ENCODE data around the gene OR1F1.
"Not testable (repeated sequence)": the region's sequence is repeated elsewhere in the genome, so short reads cannot be mapped to it uniquely, and the experiment has no call there.

The OR1F1 gene

GRCh38 chr16:3166505-3166886, 21.5 kb upstream of the OR1F1 start:
- Histone ChIP-seq H3K4ac (ENCODE audit: low read depth, low read length) (no peak overlapping the region), H3K79me2 (ENCODE audit: control insufficient read depth, insufficient read depth, low read length) (no peaks in the 10 kb centered on the region), H3K56ac (ENCODE audit: low read length) (no peak overlapping the region), H3K27ac (ENCODE audit: low read depth, low read length) (no peak overlapping the region), H2BK15ac (replicated peaks; ENCODE audit: low read depth) (no peak overlapping the region), H3K4me2 (ENCODE audit: low read length) (no peak overlapping the region), H4K8ac (ENCODE audit: low read depth, low read length) (no peak overlapping the region), H3K4me1 (ENCODE audit: control insufficient read depth, low read depth, low read length) (no peaks in the 10 kb centered on the region), H4K5ac (ENCODE audit: low read length) (no peak overlapping the region), H2AK5ac (ENCODE audit: low read length) (no peak overlapping the region), H3K36me3 (ENCODE audit: control insufficient read depth, insufficient read depth, low read length) (no peaks in the 10 kb centered on the region), H2BK5ac (ENCODE audit: low read length) (no peak overlapping the region), H3K4me3 (ENCODE audit: low read length) (no peak overlapping the region), H3K79me1 (ENCODE audit: low read length) (no peaks in the 10 kb centered on the region), H3K18ac (ENCODE audit: low read length) (no peak overlapping the region), H2BK120ac (ENCODE audit: low read depth, low read length) (no peak overlapping the region), H3K23ac (ENCODE audit: low read length) (no peak overlapping the region), H3K9ac (ENCODE audit: low read length) (no peak overlapping the region), H3K27me3 (ENCODE audit: insufficient read depth, low read length, poor library complexity) (peaks cover 3% of the 10 kb centered on the region)
- WGBS (ENCODE audit: extremely low coverage, insufficient coverage, low lambda C conversion rate) = no CpG with 5 or more reads among the region's 1 CpG
- no peak for DNase-seq

GRCh38 chr16:3168729-3169128, 19.3 kb upstream of the OR1F1 start:
- H3K36me3 ChIP-seq (ENCODE audit: control insufficient read depth, insufficient read depth, low read length); H2BK120ac ChIP-seq (ENCODE audit: low read depth, low read length); H3K4me1 ChIP-seq (ENCODE audit: control insufficient read depth, low read depth, low read length); H3K27ac ChIP-seq (ENCODE audit: low read depth, low read length); H3K18ac ChIP-seq (ENCODE audit: low read length); H3K23ac ChIP-seq (ENCODE audit: low read length); H3K4me2 ChIP-seq (ENCODE audit: low read length); H4K8ac ChIP-seq (ENCODE audit: low read depth, low read length); H2BK15ac ChIP-seq (replicated peaks; ENCODE audit: low read depth); H3K56ac ChIP-seq (ENCODE audit: low read length); H3K79me1 ChIP-seq (ENCODE audit: low read length); H3K27me3 ChIP-seq (ENCODE audit: insufficient read depth, low read length, poor library complexity); H3K4me3 ChIP-seq (ENCODE audit: low read length); H2AK5ac ChIP-seq (ENCODE audit: low read length); DNase-seq; H3K4ac ChIP-seq (ENCODE audit: low read depth, low read length); H4K5ac ChIP-seq (ENCODE audit: low read length); H3K9ac ChIP-seq (ENCODE audit: low read length); H2BK5ac ChIP-seq (ENCODE audit: low read length); H3K79me2 ChIP-seq (ENCODE audit: control insufficient read depth, insufficient read depth, low read length): not testable (repeated sequence)
- no CpG with 5 or more reads among the region's 7 CpGs for WGBS (ENCODE audit: extremely low coverage, insufficient coverage, low lambda C conversion rate)

GRCh38 chr16:3170440-3171180, 17.4 kb upstream of the OR1F1 start:
- no peak overlapping the region for H4K8ac ChIP-seq (ENCODE audit: low read depth, low read length)
- H3K79me1 ChIP-seq (ENCODE audit: low read length) = no peaks in the 10 kb centered on the region
- peaks cover 3% of the 10 kb centered on the region for H3K27me3 ChIP-seq (ENCODE audit: insufficient read depth, low read length, poor library complexity)
- peak; percentile 65 for DNase-seq
- H3K4me3 ChIP-seq (ENCODE audit: low read length) = peak overlapping the region; percentile 42
- no peak overlapping the region for H3K23ac ChIP-seq (ENCODE audit: low read length)
- no peak overlapping the region for H2AK5ac ChIP-seq (ENCODE audit: low read length)
- peak overlapping the region; percentile 69 for H3K56ac ChIP-seq (ENCODE audit: low read length)
- H3K27ac ChIP-seq (ENCODE audit: low read depth, low read length) = no peak overlapping the region
- peak overlapping the region; percentile 56 for H3K9ac ChIP-seq (ENCODE audit: low read length)
- no peak overlapping the region for H2BK15ac ChIP-seq (replicated peaks; ENCODE audit: low read depth)
- no peak overlapping the region for H3K18ac ChIP-seq (ENCODE audit: low read length)
- H3K36me3 ChIP-seq (ENCODE audit: control insufficient read depth, insufficient read depth, low read length) = no peaks in the 10 kb centered on the region
- WGBS (ENCODE audit: extremely low coverage, insufficient coverage, low lambda C conversion rate) = no CpG with 5 or more reads among the region's 53 CpGs
- no peak overlapping the region for H3K4ac ChIP-seq (ENCODE audit: low read depth, low read length)
- H2BK120ac ChIP-seq (ENCODE audit: low read depth, low read length) = no peak overlapping the region
- H3K79me2 ChIP-seq (ENCODE audit: control insufficient read depth, insufficient read depth, low read length) = no peaks in the 10 kb centered on the region
- no peak overlapping the region for H2BK5ac ChIP-seq (ENCODE audit: low read length)
- H4K5ac ChIP-seq (ENCODE audit: low read length) = no peak overlapping the region
- no peaks in the 10 kb centered on the region for H3K4me1 ChIP-seq (ENCODE audit: control insufficient read depth, low read depth, low read length)
- peak overlapping the region; percentile 86 for H3K4me2 ChIP-seq (ENCODE audit: low read length)

DNA sequence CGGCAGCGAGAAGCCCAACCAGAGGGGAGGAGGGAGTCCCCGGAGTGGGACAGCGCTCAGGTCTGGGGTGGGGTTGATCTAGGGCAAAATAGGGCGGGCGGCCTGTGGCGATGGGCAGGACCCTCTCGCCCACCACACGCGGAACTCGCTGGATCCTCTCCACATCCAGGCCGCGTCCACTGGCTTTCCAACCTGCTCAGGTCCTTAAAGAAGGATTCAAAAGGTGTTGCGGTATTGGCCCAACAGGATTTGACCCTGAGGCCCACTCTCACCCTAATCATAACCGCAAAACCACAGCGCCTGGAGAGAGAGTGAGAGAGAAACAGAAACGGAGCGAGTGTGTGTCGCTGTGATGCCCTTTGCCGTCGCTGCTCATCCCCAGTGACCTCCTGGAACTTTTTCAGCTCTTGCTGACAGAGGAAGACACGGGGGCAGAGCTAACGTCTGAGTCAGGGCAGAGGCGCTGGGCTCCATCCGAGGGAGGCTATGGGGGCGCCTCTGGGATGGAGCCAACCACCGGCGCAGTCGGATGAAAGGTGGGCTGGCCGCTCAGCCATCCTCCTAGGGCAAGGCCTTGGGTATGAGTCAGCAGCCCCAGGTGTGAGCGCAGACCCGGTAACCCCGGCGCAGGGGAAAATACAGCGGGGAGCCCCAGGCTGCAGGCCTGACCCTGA, 16.7 kb upstream of the OR1F1 start:
- H2AK5ac ChIP-seq (ENCODE audit: low read length) = no peak overlapping the region
- no peak overlapping the region for H4K8ac ChIP-seq (ENCODE audit: low read depth, low read length)
- H2BK120ac ChIP-seq (ENCODE audit: low read depth, low read length) = no peak overlapping the region
- H3K4ac ChIP-seq (ENCODE audit: low read depth, low read length) = no peak overlapping the region
- H3K4me1 ChIP-seq (ENCODE audit: control insufficient read depth, low read depth, low read length) = no peaks in the 10 kb centered on the region
- no CpG with 5 or more reads among the region's 35 CpGs for WGBS (ENCODE audit: extremely low coverage, insufficient coverage, low lambda C conversion rate)
- H4K5ac ChIP-seq (ENCODE audit: low read length) = no peak overlapping the region
- H3K9ac ChIP-seq (ENCODE audit: low read length) = peak overlapping the region; percentile 56
- no peaks in the 10 kb centered on the region for H3K79me2 ChIP-seq (ENCODE audit: control insufficient read depth, insufficient read depth, low read length)
- H3K23ac ChIP-seq (ENCODE audit: low read length) = peak overlapping the region; percentile 80
- H3K27ac ChIP-seq (ENCODE audit: low read depth, low read length) = no peak overlapping the region
- H3K18ac ChIP-seq (ENCODE audit: low read length) = no peak overlapping the region
- peaks cover 3% of the 10 kb centered on the region for H3K27me3 ChIP-seq (ENCODE audit: insufficient read depth, low read length, poor library complexity)
- H3K56ac ChIP-seq (ENCODE audit: low read length) = peak overlapping the region; percentile 69
- DNase-seq = peak; percentile 88
- peak overlapping the region; percentile 86 for H3K4me2 ChIP-seq (ENCODE audit: low read length)
- H3K4me3 ChIP-seq (ENCODE audit: low read length) = peak overlapping the region; percentile 42
- no peak overlapping the region for H2BK15ac ChIP-seq (replicated peaks; ENCODE audit: low read depth)
- no peak overlapping the region for H2BK5ac ChIP-seq (ENCODE audit: low read length)
- H3K36me3 ChIP-seq (ENCODE audit: control insufficient read depth, insufficient read depth, low read length) = no peaks in the 10 kb centered on the region
- no peaks in the 10 kb centered on the region for H3K79me1 ChIP-seq (ENCODE audit: low read length)

GRCh38 chr16:3171855-3172593, 16.0 kb upstream of the OR1F1 start:
- H3K36me3 ChIP-seq (ENCODE audit: control insufficient read depth, insufficient read depth, low read length) = no peaks in the 10 kb centered on the region
- H4K8ac ChIP-seq (ENCODE audit: low read depth, low read length) = no peak overlapping the region
- no CpG with 5 or more reads among the region's 41 CpGs for WGBS (ENCODE audit: extremely low coverage, insufficient coverage, low lambda C conversion rate)
- H3K9ac ChIP-seq (ENCODE audit: low read length) = peak overlapping the region; percentile 56
- no peak overlapping the region for H2BK120ac ChIP-seq (ENCODE audit: low read depth, low read length)
- H3K4ac ChIP-seq (ENCODE audit: low read depth, low read length) = no peak overlapping the region
- no peak overlapping the region for H3K18ac ChIP-seq (ENCODE audit: low read length)
- no peaks in the 10 kb centered on the region for H3K4me1 ChIP-seq (ENCODE audit: control insufficient read depth, low read depth, low read length)
- peak overlapping the region; percentile 42 for H3K4me3 ChIP-seq (ENCODE audit: low read length)
- H3K79me2 ChIP-seq (ENCODE audit: control insufficient read depth, insufficient read depth, low read length) = no peaks in the 10 kb centered on the region
- H3K27ac ChIP-seq (ENCODE audit: low read depth, low read length) = no peak overlapping the region
- no peaks in the 10 kb centered on the region for H3K79me1 ChIP-seq (ENCODE audit: low read length)
- H3K23ac ChIP-seq (ENCODE audit: low read length) = no peak overlapping the region
- peak; percentile 99 for DNase-seq
- no peak overlapping the region for H2AK5ac ChIP-seq (ENCODE audit: low read length)
- no peak overlapping the region for H4K5ac ChIP-seq (ENCODE audit: low read length)
- no peak overlapping the region for H2BK15ac ChIP-seq (replicated peaks; ENCODE audit: low read depth)
- H3K56ac ChIP-seq (ENCODE audit: low read length) = peak overlapping the region; percentile 57
- H3K4me2 ChIP-seq (ENCODE audit: low read length) = peak overlapping the region; percentile 86
- H3K27me3 ChIP-seq (ENCODE audit: insufficient read depth, low read length, poor library complexity) = peaks cover 3% of the 10 kb centered on the region
- no peak overlapping the region for H2BK5ac ChIP-seq (ENCODE audit: low read length)
